Measurements from ENCODE around the gene MYO18B.

MYO18B gene

DNA sequence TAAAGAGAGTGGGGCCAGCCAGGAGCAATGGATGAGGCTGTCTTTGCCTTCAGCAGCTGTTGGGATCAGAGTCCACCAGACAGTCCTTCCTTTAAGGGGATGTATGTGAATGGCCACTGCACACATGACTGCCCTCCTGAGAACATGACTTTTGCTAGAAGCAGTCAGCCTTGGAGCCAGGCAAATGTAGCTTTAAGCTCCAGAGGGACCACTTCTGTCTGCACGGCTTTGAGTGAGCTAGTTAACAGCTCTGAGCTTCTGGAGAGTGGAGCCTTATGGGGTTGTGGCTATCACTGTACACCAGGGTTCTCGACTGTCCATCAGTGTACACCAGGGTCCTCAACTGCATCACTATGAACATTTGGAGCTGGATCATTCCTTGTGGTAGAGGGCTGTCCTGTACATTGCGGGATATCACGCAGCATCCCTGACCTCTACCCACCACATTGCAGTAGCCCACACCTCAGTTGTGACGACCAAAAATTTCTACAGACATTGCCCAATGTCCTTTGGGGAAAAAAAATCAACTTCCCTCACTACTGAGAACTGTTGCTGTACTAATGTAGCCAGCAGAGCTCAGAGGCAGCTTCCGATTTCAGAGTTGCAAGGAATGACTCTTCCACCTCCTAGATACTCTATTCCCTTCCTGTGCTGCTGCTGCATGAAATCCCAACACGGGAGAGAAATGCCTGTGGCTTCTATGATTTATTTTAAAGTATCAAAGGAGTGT is 169.4 kb downstream of the MYO18B start:
- CTCF ChIA-PET: no interaction called here

DNA sequence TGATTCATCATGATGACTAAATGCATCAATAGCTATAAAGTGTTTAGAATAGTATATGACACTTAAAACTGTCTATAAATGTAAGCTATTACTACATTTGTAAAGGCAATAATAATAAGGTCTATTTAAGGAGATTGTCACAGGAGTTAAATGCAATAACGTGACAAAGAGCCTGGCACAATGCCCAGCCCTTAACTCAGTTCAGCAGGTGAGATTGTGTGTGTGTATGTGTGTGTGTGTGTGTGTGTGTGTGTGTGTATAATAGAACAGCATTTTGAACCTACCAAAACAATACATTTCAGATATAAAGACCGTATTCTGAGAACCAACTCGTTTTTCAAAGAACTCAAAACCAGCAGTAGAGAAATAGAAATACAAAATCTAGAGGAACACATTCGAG is 177.5 kb downstream of the MYO18B start:
- ChIA-PET CTCF (interaction anchor here (1.7 kb wide), 1 partner anchor 11 kb away, joined by 4 read pairs; no protein-coding TSS in a partner anchor), POLR2A (no interaction called here)
- no peak for DNase-seq (ENCODE audit: extremely low spot score)
- TF ChIP-seq, protein P1, sequence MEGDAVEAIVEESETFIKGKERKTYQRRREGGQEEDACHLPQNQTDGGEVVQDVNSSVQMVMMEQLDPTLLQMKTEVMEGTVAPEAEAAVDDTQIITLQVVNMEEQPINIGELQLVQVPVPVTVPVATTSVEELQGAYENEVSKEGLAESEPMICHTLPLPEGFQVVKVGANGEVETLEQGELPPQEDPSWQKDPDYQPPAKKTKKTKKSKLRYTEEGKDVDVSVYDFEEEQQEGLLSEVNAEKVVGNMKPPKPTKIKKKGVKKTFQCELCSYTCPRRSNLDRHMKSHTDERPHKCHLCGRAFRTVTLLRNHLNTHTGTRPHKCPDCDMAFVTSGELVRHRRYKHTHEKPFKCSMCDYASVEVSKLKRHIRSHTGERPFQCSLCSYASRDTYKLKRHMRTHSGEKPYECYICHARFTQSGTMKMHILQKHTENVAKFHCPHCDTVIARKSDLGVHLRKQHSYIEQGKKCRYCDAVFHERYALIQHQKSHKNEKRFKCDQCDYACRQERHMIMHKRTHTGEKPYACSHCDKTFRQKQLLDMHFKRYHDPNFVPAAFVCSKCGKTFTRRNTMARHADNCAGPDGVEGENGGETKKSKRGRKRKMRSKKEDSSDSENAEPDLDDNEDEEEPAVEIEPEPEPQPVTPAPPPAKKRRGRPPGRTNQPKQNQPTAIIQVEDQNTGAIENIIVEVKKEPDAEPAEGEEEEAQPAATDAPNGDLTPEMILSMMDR (IDR thresholded peaks at IDR 0.05; ENCODE audit: control extremely low read depth, extremely low read depth, low read depth, missing control alignments): no peak

More for the DNA sequence above, 169.4 kb downstream of the MYO18B start:
- POLR2A ChIA-PET: no interaction called here
- DNase-seq (ENCODE audit: extremely low spot score): no peak
- TF ChIP-seq, protein P1 (IDR thresholded peaks at IDR 0.05; ENCODE audit: control extremely low read depth, extremely low read depth, low read depth, missing control alignments): no peak

- ChIA-PET CTCF (interaction anchor here (1.0 to 1.4 kb wide), 3 partner anchors 13 to 250 kb away, joined by 3 to 4 read pairs (median 3); no protein-coding TSS in a partner anchor), POLR2A (no interaction called here)
- TF ChIP-seq, protein P1 (IDR thresholded peaks at IDR 0.05; ENCODE audit: control extremely low read depth, extremely low read depth, low read depth, missing control alignments): no peak
- no peak for DNase-seq (ENCODE audit: extremely low spot score)
Measured at GRCh38 chr22:25922141-25922540, 180.2 kb downstream of the MYO18B start.

- ChIA-PET CTCF (no interaction called here), POLR2A (no interaction called here)
- no peak for DNase-seq (ENCODE audit: extremely low spot score)
- TF ChIP-seq, protein P1 (IDR thresholded peaks at IDR 0.05; ENCODE audit: control extremely low read depth, extremely low read depth, low read depth, missing control alignments): no peak
Measured at GRCh38 chr22:25923914-25924313, 181.9 kb downstream of the MYO18B start.

- DNase-seq (ENCODE audit: extremely low spot score): no peak
- TF ChIP-seq, protein P1 (IDR thresholded peaks at IDR 0.05; ENCODE audit: control extremely low read depth, extremely low read depth, low read depth, missing control alignments): no peak
- CTCF ChIA-PET: interaction anchor here (0.7 kb wide), 1 partner anchor 13 kb away, joined by 3 read pairs; no protein-coding TSS in a partner anchor
- POLR2A ChIA-PET: no interaction called here
Measured at GRCh38 chr22:25928038-25928437, 186.1 kb downstream of the MYO18B start.

- ChIA-PET POLR2A (no interaction called here), CTCF (no interaction called here)
- DNase-seq (ENCODE audit: extremely low spot score): no peak
- TF ChIP-seq, protein P1 (IDR thresholded peaks at IDR 0.05; ENCODE audit: control extremely low read depth, extremely low read depth, low read depth, missing control alignments): no peak
Measured at GRCh38 chr22:25929321-25929878, 187.4 kb downstream of the MYO18B start.
